NT2/D1 (cell line): ENCODE measurements around the gene LILRB1.

Experiments
- SUZ12 ChIP-seq: IDR thresholded peaks from 2 replicates; pipeline ENCODE4 v1.6.1; 2011; ENCODE audit not compliant: insufficient read length, insufficient read depth; ENCODE audit errors: extremely low read depth
- ZNF274 ChIP-seq: IDR thresholded peaks from 2 replicates; pipeline ENCODE4 v1.6.1; 2011; ENCODE audit warnings: mild to moderate bottlenecking, low read depth, low read length

GRCh38 chr19:54653181-54653809, 23.0 kb downstream of the LILRB1 start:
- TF ChIP-seq ZNF274 (no peak), SUZ12 (no peak)
